Keratinocyte (primary cell): ENCODE results near the gene STMN3. TPM values are rescaled to one million over a fixed set of nuclear protein-coding genes. Genes with fewer than 3 reads are reported as not detected.

Experiments
- DNase-seq: peaks from one replicate; pipeline ENCODE4 v3.0.0-alpha.2; 2011; ENCODE audit warnings: low read depth, missing footprints, low spot score
- FAIRE-seq: peaks from 2 replicates; lab custom pipeline; 2011; peaks lifted over from hg19 to GRCh38; lab: Jason Lieb, UNC
- H2AFZ ChIP-seq: 2 replicates; pipeline ENCODE4 v1.6.0; 2012; ENCODE audit warnings: low read length, control low read depth, inconsistent platforms; ENCODE audit not compliant: control insufficient read depth
- H3K27ac ChIP-seq: 2 replicates; pipeline ENCODE4 v1.5.1; 2011; ENCODE audit warnings: low read length; ENCODE audit not compliant: control insufficient read depth, insufficient read depth
- H3K27me3 ChIP-seq: 3 replicates; pipeline ENCODE4 v1.6.0; 2011; ENCODE audit warnings: low read length; ENCODE audit not compliant: control insufficient read depth, insufficient read depth; ENCODE audit errors: extremely low read depth
- H3K36me3 ChIP-seq, 2 experiments: 2 replicates in 1 of 2; 3 replicates in 1 of 2; pipeline ENCODE4 v1.5.1; 2011; ENCODE audit warnings: low read length in 2 of 2, mild to moderate bottlenecking in 1 of 2; ENCODE audit not compliant: control insufficient read depth in 2 of 2, insufficient read depth in 2 of 2; ENCODE audit errors: extremely low read depth in 1 of 2
- H3K4me1 ChIP-seq: 3 replicates; pipeline ENCODE4 v1.5.1; 2011; ENCODE audit warnings: low read length; ENCODE audit not compliant: control insufficient read depth, insufficient read depth; ENCODE audit errors: extremely low read depth
- H3K4me2 ChIP-seq: 3 replicates; pipeline ENCODE4 v1.6.0; 2011; ENCODE audit warnings: low read depth, low read length; ENCODE audit not compliant: control insufficient read depth, insufficient read depth; ENCODE audit errors: extremely low read depth
- H3K4me3 ChIP-seq, 3 experiments: fragments of 200-600 bp in 1 of 3; sonication (generic) in 1 of 3; 2 replicates in 2 of 3; 3 replicates in 1 of 3; pipeline ENCODE4 v1.5.1; 2011 to 2016; ENCODE audit warnings: low read length in 3 of 3, mild to moderate bottlenecking in 3 of 3, control low read depth in 2 of 3, inconsistent platforms in 1 of 3, low read depth in 1 of 3, mixed read lengths in 1 of 3, mixed run types in 1 of 3, moderate library complexity in 1 of 3; ENCODE audit not compliant: control insufficient read depth in 2 of 3, insufficient read depth in 2 of 3; ENCODE audit errors: extremely low read depth in 1 of 3
- H3K79me2 ChIP-seq: 2 replicates; pipeline ENCODE4 v1.6.0; 2012; ENCODE audit warnings: low read length; ENCODE audit not compliant: control insufficient read depth, insufficient read depth
- H3K9ac ChIP-seq: 3 replicates; pipeline ENCODE4 v1.6.0; 2011; ENCODE audit warnings: low read length; ENCODE audit not compliant: control insufficient read depth, insufficient read depth; ENCODE audit errors: extremely low read depth
- H3K9me1 ChIP-seq: 3 replicates; pipeline ENCODE4 v1.6.0; 2011; ENCODE audit warnings: low read length; ENCODE audit not compliant: control insufficient read depth, insufficient read depth; ENCODE audit errors: extremely low read depth
- H3K9me3 ChIP-seq: 2 replicates; pipeline ENCODE4 v1.5.1; 2012; ENCODE audit warnings: low read depth, low read length; ENCODE audit not compliant: control insufficient read depth
- H4K20me1 ChIP-seq: 3 replicates; pipeline ENCODE4 v1.6.0; 2011; ENCODE audit warnings: low read length; ENCODE audit not compliant: control insufficient read depth, insufficient read depth; ENCODE audit errors: extremely low read depth
- EZH2 ChIP-seq: IDR thresholded peaks from one replicate; pipeline ENCODE4 v1.6.1; 2012; ENCODE audit warnings: inconsistent platforms, mild to moderate bottlenecking, low read length, moderate library complexity
- dilution Hi-C: fragments of 300-500 bp; cut with MboI; formaldehyde crosslinking; loops from one replicate; pipeline ENCODE4 v1.7.0; 2020; ENCODE audit warnings: low sequenced_read_pairs; ENCODE audit not compliant: extremely low pct_ligation_motif_present
- polyA plus RNA-seq, 5 experiments: library from polyadenylated mRNA; depleted of rRNA in 3 of 5; stranded (reverse) in 3 of 5; stranded (forward) in 1 of 5; unstranded in 1 of 5; fragments of >200 nt; gene quantifications; 1 replicate in 1 of 5; 2 replicates in 3 of 5; 3 replicates in 1 of 5; pipeline versions ENCODE4 v1.2.1 to v1.2.3, GENCODE V29; 2011 to 2012; ENCODE audit warnings: missing spikeins in 2 of 5, low read depth in 1 of 5, low replicate concordance in 1 of 5
- TF ChIP-seq, protein P1 (sequence below), 3 experiments: IDR thresholded peaks in 1 of 3; conservative IDR thresholded peaks in 1 of 3; optimal IDR thresholded peaks in 1 of 3; 2 replicates in 2 of 3; 3 replicates in 1 of 3; pipeline versions ENCODE3 to v1.5.1; 2011; ENCODE audit warnings: low read length in 3 of 3, mild to moderate bottlenecking in 3 of 3, moderate library complexity in 2 of 3, control low read depth in 1 of 3, inconsistent platforms in 1 of 3; ENCODE audit not compliant: insufficient read depth in 2 of 3; ENCODE audit errors: extremely low read depth in 1 of 3

Gene STMN3
- polyA plus RNA-seq, 1 donor (not counting 4 experiments of a cell fraction or from before 2014, with no cell fraction given) = 12.0 TPM

DNA sequence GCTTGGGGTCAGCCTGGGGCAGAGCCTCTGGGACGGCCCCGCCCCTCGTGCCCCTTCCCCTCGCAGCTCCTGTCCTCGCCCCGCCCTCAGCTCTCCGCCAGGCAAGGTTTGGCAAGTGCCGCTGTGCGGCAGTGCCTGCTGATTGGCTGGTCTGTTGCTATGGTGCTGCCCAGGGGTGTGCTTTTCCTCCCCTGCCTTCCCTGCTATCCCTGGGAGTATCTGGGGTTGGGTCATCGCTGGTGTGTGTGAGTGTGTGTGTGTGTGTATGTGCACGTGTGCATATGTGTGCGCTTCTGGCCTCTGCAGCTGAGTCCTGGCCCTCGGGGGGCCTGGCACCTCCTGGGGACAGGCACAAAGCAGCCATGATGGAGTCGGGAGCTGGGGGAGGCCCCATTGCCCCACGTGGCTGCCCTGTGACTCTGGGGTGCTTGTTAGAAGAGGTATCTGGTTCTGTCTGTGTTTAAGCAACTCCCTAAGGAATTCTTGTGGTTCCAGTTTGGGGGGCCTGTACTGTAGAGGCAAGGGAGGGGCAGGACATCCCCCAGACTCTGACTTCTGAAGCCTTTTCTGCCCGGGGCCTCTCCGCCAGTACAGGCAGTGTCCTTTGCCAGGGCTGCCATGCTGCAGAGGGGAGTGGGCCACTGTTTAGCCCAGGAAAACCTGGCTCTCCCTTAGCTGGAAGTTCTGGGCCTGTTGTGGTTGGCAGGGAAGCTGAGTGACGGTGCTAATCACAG lies 11.8 kb upstream of the STMN3 start:
- DNase-seq (no peak), FAIRE-seq (no peak)
- no peaks in the 10 kb centered on the region for H3K9me1 ChIP-seq
- H3K9me3 ChIP-seq = no peaks in the 10 kb centered on the region
- peaks cover 13% of the 10 kb centered on the region for H3K79me2 ChIP-seq
- H3K4me1 ChIP-seq = no peaks in the 10 kb centered on the region
- dilution Hi-C loops = no loop called here
- no peak overlapping the region for H3K4me3 ChIP-seq
- no peak overlapping the region for H2AFZ ChIP-seq
- no peak for TF ChIP-seq EZH2
- TF ChIP-seq, protein P1, sequence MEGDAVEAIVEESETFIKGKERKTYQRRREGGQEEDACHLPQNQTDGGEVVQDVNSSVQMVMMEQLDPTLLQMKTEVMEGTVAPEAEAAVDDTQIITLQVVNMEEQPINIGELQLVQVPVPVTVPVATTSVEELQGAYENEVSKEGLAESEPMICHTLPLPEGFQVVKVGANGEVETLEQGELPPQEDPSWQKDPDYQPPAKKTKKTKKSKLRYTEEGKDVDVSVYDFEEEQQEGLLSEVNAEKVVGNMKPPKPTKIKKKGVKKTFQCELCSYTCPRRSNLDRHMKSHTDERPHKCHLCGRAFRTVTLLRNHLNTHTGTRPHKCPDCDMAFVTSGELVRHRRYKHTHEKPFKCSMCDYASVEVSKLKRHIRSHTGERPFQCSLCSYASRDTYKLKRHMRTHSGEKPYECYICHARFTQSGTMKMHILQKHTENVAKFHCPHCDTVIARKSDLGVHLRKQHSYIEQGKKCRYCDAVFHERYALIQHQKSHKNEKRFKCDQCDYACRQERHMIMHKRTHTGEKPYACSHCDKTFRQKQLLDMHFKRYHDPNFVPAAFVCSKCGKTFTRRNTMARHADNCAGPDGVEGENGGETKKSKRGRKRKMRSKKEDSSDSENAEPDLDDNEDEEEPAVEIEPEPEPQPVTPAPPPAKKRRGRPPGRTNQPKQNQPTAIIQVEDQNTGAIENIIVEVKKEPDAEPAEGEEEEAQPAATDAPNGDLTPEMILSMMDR (optimal IDR thresholded peaks at IDR 0.05 in 1 of 3, IDR thresholded peaks at IDR 0.05 in 1 of 3, conservative IDR thresholded peaks at IDR 0.05 in 1 of 3; ENCODE audit: extremely low read depth in 1 of 3, insufficient read depth in 2 of 3, low read length in 3 of 3) = no peak
- H3K27ac ChIP-seq = no peak overlapping the region
- no peaks in the 10 kb centered on the region for H4K20me1 ChIP-seq
- H3K36me3 ChIP-seq = peaks cover 27 to 28% of the 10 kb centered on the region in 2 experiments
- no peak overlapping the region for H3K4me2 ChIP-seq
- H3K27me3 ChIP-seq = no peaks in the 10 kb centered on the region
- no peak overlapping the region for H3K9ac ChIP-seq

DNA sequence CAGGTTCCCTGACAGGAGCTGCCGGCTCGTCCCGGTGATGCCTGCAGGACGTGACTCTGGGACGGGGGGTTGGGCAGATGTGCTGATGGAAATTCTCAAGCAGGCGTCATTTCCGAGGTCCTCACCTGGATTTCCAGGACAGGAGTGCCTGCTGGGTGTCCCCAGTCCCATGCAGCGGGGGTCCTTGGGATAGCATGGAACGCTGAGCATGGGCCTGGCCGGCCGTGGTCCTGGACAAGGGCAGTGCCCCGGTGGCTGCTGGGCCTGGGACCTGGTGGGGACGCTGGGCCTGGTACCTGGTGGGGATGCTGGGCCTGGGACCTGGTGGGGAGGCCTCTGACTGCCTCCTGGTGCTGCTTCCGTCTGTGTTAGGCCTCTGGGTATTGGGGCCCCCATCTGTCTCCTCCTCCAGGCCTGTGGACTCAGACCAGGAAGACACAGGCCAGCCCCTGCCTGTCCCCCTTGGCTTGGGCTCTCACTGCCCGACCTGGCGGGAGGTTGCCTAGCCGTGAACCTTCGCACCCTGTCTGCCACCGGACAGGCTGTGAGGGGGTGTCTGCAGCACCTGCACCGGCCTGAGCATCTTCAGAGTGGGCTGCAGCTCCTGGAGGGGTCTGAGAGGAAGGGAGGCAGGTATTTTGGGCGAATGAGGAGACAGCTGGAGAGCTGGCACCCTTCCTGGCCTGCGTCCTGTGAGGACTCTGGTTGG lies 11.1 kb upstream of the STMN3 start:
- H3K79me2 ChIP-seq = peaks cover 20% of the 10 kb centered on the region
- H3K9ac ChIP-seq = no peak overlapping the region
- H3K9me1 ChIP-seq = no peaks in the 10 kb centered on the region
- no peak for FAIRE-seq
- H3K4me2 ChIP-seq = no peak overlapping the region
- DNase-seq = no peak
- H3K27me3 ChIP-seq = no peaks in the 10 kb centered on the region
- no peaks in the 10 kb centered on the region for H4K20me1 ChIP-seq
- dilution Hi-C loops = no loop called here
- H2AFZ ChIP-seq = no peak overlapping the region
- H3K27ac ChIP-seq = no peak overlapping the region
- TF ChIP-seq EZH2 = no peak
- TF ChIP-seq, protein P1 (optimal IDR thresholded peaks at IDR 0.05 in 1 of 3, IDR thresholded peaks at IDR 0.05 in 1 of 3, conservative IDR thresholded peaks at IDR 0.05 in 1 of 3; ENCODE audit: extremely low read depth in 1 of 3, insufficient read depth in 2 of 3, low read length in 3 of 3) = no peak
- H3K4me3 ChIP-seq = no peak overlapping the region
- H3K36me3 ChIP-seq = peaks cover 27 to 28% of the 10 kb centered on the region in 2 experiments
- H3K4me1 ChIP-seq = peaks cover 2% of the 10 kb centered on the region
- no peaks in the 10 kb centered on the region for H3K9me3 ChIP-seq
